Type B pancreatic cell (in vitro differentiated cells): ENCODE results near the gene OGDH. TPM values are rescaled to one million over a fixed set of nuclear protein-coding genes. Genes with fewer than 3 reads are reported as not detected.

Experiments
- DNase-seq: peaks from one replicate; pipeline ENCODE4 v3.0.0; 2021; ENCODE audit warnings: mixed read lengths; ENCODE audit not compliant: unreplicated experiment; ENCODE audit errors: extremely low spot score
- H3K27ac Mint-ChIP-seq: 2 replicates; pipeline ENCODE4 v1.8.0; 2021; ENCODE audit warnings: mild to moderate bottlenecking, mixed read lengths
- H3K27me3 Mint-ChIP-seq: 2 replicates; pipeline ENCODE4 v1.8.0; 2021; ENCODE audit warnings: mixed read lengths
- H3K36me3 Mint-ChIP-seq: 2 replicates; pipeline ENCODE4 v1.8.0; 2021; ENCODE audit warnings: mixed read lengths
- H3K4me1 Mint-ChIP-seq: one replicate; pipeline ENCODE4 v1.8.0; 2021; ENCODE audit warnings: mixed read lengths; ENCODE audit not compliant: unreplicated experiment
- H3K4me3 Mint-ChIP-seq: 2 replicates; pipeline ENCODE4 v1.8.0; 2021; ENCODE audit warnings: mild to moderate bottlenecking, mixed read lengths
- H3K9me3 Mint-ChIP-seq: 2 replicates; pipeline ENCODE4 v1.8.0; 2021; ENCODE audit warnings: mixed read lengths
- CTCF ChIP-seq: fragments of 200-600 bp; sonication (generic); conservative IDR thresholded peaks from 2 replicates; pipeline ENCODE4 v1.5.0; 2021; ENCODE audit warnings: antibody characterized with exemption, mild to moderate bottlenecking
- total RNA-seq: library from RNA; stranded (reverse); gene quantifications from 2 replicates; pipeline ENCODE4 v1.2.1, GENCODE V29; 2021; ENCODE audit warnings: low replicate concordance

Gene OGDH
- total RNA-seq, 1 donor from 2014 or later: 92.8 TPM

GRCh38 chr7:44685723-44686122, 79.3 kb downstream of the OGDH start:
- DNase-seq: no peak
- H3K36me3 Mint-ChIP-seq: peaks cover 23% of the 10 kb centered on the region
- H3K9me3 Mint-ChIP-seq: no peaks in the 10 kb centered on the region
- no peak for TF ChIP-seq CTCF
- no peaks in the 10 kb centered on the region for H3K27me3 Mint-ChIP-seq
- H3K4me1 Mint-ChIP-seq: no peaks in the 10 kb centered on the region
- no peak overlapping the region for H3K4me3 Mint-ChIP-seq
- H3K27ac Mint-ChIP-seq: no peak overlapping the region

GRCh38 chr7:44689427-44689826, 83.0 kb downstream of the OGDH start:
- Mint-ChIP-seq H3K9me3 (no peaks in the 10 kb centered on the region), H3K27me3 (no peaks in the 10 kb centered on the region), H3K27ac (no peak overlapping the region), H3K36me3 (peaks cover 20% of the 10 kb centered on the region), H3K4me1 (no peaks in the 10 kb centered on the region), H3K4me3 (no peak overlapping the region)
- no peak for DNase-seq
- TF ChIP-seq CTCF: no peak

- peaks cover 25% of the 10 kb centered on the region for H3K36me3 Mint-ChIP-seq
Observed at GRCh38 chr7:44693641-44694313, 87.3 kb downstream of the OGDH start.

GRCh38 chr7:44694326-44694725, 87.9 kb downstream of the OGDH start:
- Mint-ChIP-seq H3K27me3 (no peaks in the 10 kb centered on the region), H3K4me3 (no peak overlapping the region), H3K9me3 (no peaks in the 10 kb centered on the region), H3K36me3 (peaks cover 25% of the 10 kb centered on the region), H3K4me1 (no peaks in the 10 kb centered on the region), H3K27ac (no peak overlapping the region)
- no peak for TF ChIP-seq CTCF
- DNase-seq: no peak

More at GRCh38 chr7:44693641-44694313, 87.3 kb downstream of the OGDH start:
- no peaks in the 10 kb centered on the region for H3K9me3 Mint-ChIP-seq
- no peaks in the 10 kb centered on the region for H3K4me1 Mint-ChIP-seq
- DNase-seq: no peak
- no peak overlapping the region for H3K27ac Mint-ChIP-seq
- no peak overlapping the region for H3K4me3 Mint-ChIP-seq
- no peaks in the 10 kb centered on the region for H3K27me3 Mint-ChIP-seq
- TF ChIP-seq CTCF: no peak

- Mint-ChIP-seq H3K27me3 (no peaks in the 10 kb centered on the region), H3K4me1 (no peaks in the 10 kb centered on the region), H3K4me3 (no peak overlapping the region), H3K27ac (no peak overlapping the region), H3K36me3 (peaks cover 25% of the 10 kb centered on the region), H3K9me3 (no peaks in the 10 kb centered on the region)
- no peak for TF ChIP-seq CTCF
- DNase-seq: no peak
Observed at GRCh38 chr7:44694766-44695165, 88.3 kb downstream of the OGDH start.
